HG03460 (cell line): ENCODE results near the gene PGAM5.

Experiments used
- ATAC-seq: cut with Tn5 transposase; IDR thresholded peaks from one replicate; pipeline ENCODE4 v1.9.1; 2021; ENCODE audit not compliant: unreplicated experiment

PGAM5 gene

GRCh38 chr12:132719141-132719953, 8.7 kb downstream of the PGAM5 start:
- no peak for ATAC-seq

- no peak for ATAC-seq
Observed at GRCh38 chr12:132719954-132720324, 9.3 kb downstream of the PGAM5 start.

- no peak for ATAC-seq
Observed at GRCh38 chr12:132720606-132721345, 10.1 kb downstream of the PGAM5 start.

GRCh38 chr12:132723015-132723763, 12.5 kb downstream of the PGAM5 start:
- ATAC-seq = no peak

- no peak for ATAC-seq
Observed at GRCh38 chr12:132723764-132724140, 13.1 kb downstream of the PGAM5 start.

- ATAC-seq = no peak
Observed at GRCh38 chr12:132724506-132725241, 14.0 kb downstream of the PGAM5 start.

- ATAC-seq = no peak
Observed at GRCh38 chr12:132726386-132726785, 15.7 kb downstream of the PGAM5 start.

- no peak for ATAC-seq
Observed at GRCh38 chr12:132727091-132727794, 16.6 kb downstream of the PGAM5 start.

GRCh38 chr12:132728502-132728901, 17.9 kb downstream of the PGAM5 start:
- no peak for ATAC-seq

- ATAC-seq = no peak
Observed at GRCh38 chr12:132729541-132730320, 19.1 kb downstream of the PGAM5 start.

GRCh38 chr12:132730353-132730752, 19.7 kb downstream of the PGAM5 start:
- no peak for ATAC-seq

- ATAC-seq = no peak
Observed at GRCh38 chr12:132731574-132731973, 20.9 kb downstream of the PGAM5 start.

GRCh38 chr12:132734206-132734605, 23.6 kb downstream of the PGAM5 start:
- ATAC-seq = no peak

- ATAC-seq = no peak
Observed at GRCh38 chr12:132735496-132735895, 24.9 kb downstream of the PGAM5 start.

GRCh38 chr12:132736378-132736777, 25.7 kb downstream of the PGAM5 start:
- no peak for ATAC-seq

GRCh38 chr12:132736913-132737312, 26.3 kb downstream of the PGAM5 start:
- ATAC-seq = no peak

- ATAC-seq = no peak
Observed at GRCh38 chr12:132739600-132740312, 29.1 kb downstream of the PGAM5 start.

- no peak for ATAC-seq
Observed at GRCh38 chr12:132740313-132740646, 29.6 kb downstream of the PGAM5 start.

- ATAC-seq = no peak
Observed at GRCh38 chr12:132740652-132741051, 30.0 kb downstream of the PGAM5 start.
